ENCODE data around the gene C10orf90.

C10orf90 gene

GRCh38 chr10:126565871-126566270 lies 104.6 kb downstream of the C10orf90 start:
- Histone ChIP-seq H3F3A (ENCODE audit: control insufficient read depth, insufficient read depth) (no peaks in the 10 kb centered on the region), H3K27me3 (ENCODE audit: control insufficient read depth, low read length) (no peaks in the 10 kb centered on the region), H3K9me2 (replicated peaks; ENCODE audit: control insufficient read depth, low read length) (no peaks in the 10 kb centered on the region), H3K36me3 (ENCODE audit: control insufficient read depth, low read length) (no peaks in the 10 kb centered on the region), H3K79me2 (ENCODE audit: control insufficient read depth, low read length) (no peaks in the 10 kb centered on the region), H3K4me1 (ENCODE audit: control insufficient read depth, low read length) (no peaks in the 10 kb centered on the region), H3K9me3 (ENCODE audit: control insufficient read depth, insufficient read depth, low read length) (no peaks in the 10 kb centered on the region), H3K4me3 (ENCODE audit: low read length) (no peak overlapping the region), H4K20me1 (ENCODE audit: control insufficient read depth, insufficient read depth, low read depth, low read length) (no peaks in the 10 kb centered on the region), H3K4me2 (ENCODE audit: low read length) (no peak overlapping the region), H3K27ac (ENCODE audit: low read depth, low read length) (no peak overlapping the region)
- TF ChIP-seq EZH2phosphoT487 (IDR thresholded peaks at IDR 0.05; ENCODE audit: borderline replicate concordance, low read length) = no peak
- TF ChIP-seq, protein P1, sequence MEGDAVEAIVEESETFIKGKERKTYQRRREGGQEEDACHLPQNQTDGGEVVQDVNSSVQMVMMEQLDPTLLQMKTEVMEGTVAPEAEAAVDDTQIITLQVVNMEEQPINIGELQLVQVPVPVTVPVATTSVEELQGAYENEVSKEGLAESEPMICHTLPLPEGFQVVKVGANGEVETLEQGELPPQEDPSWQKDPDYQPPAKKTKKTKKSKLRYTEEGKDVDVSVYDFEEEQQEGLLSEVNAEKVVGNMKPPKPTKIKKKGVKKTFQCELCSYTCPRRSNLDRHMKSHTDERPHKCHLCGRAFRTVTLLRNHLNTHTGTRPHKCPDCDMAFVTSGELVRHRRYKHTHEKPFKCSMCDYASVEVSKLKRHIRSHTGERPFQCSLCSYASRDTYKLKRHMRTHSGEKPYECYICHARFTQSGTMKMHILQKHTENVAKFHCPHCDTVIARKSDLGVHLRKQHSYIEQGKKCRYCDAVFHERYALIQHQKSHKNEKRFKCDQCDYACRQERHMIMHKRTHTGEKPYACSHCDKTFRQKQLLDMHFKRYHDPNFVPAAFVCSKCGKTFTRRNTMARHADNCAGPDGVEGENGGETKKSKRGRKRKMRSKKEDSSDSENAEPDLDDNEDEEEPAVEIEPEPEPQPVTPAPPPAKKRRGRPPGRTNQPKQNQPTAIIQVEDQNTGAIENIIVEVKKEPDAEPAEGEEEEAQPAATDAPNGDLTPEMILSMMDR (IDR thresholded peaks at IDR 0.05; ENCODE audit: low read depth, low read length, poor library complexity, severe bottlenecking) = no peak

- no peaks in the 10 kb centered on the region for H3F3A ChIP-seq (ENCODE audit: control insufficient read depth, insufficient read depth)
- H3K9me2 ChIP-seq (replicated peaks; ENCODE audit: control insufficient read depth, low read length) = no peaks in the 10 kb centered on the region
- no peaks in the 10 kb centered on the region for H3K79me2 ChIP-seq (ENCODE audit: control insufficient read depth, low read length)
- H3K27me3 ChIP-seq (ENCODE audit: control insufficient read depth, low read length) = no peaks in the 10 kb centered on the region
- no peaks in the 10 kb centered on the region for H3K9me3 ChIP-seq (ENCODE audit: control insufficient read depth, insufficient read depth, low read length)
- no peaks in the 10 kb centered on the region for H3K4me1 ChIP-seq (ENCODE audit: control insufficient read depth, low read length)
- H4K20me1 ChIP-seq (ENCODE audit: control insufficient read depth, insufficient read depth, low read depth, low read length) = no peaks in the 10 kb centered on the region
- no peak overlapping the region for H3K27ac ChIP-seq (ENCODE audit: low read depth, low read length)
- H3K4me2 ChIP-seq (ENCODE audit: low read length) = no peak overlapping the region
- no peak overlapping the region for H3K4me3 ChIP-seq (ENCODE audit: low read length)
- TF ChIP-seq, protein P1 (IDR thresholded peaks at IDR 0.05; ENCODE audit: low read depth, low read length, poor library complexity, severe bottlenecking) = no peak
- no peak for TF ChIP-seq EZH2phosphoT487 (IDR thresholded peaks at IDR 0.05; ENCODE audit: borderline replicate concordance, low read length)
- H3K36me3 ChIP-seq (ENCODE audit: control insufficient read depth, low read length) = no peaks in the 10 kb centered on the region
Measured at GRCh38 chr10:126565441-126565840, 105.1 kb downstream of the C10orf90 start.

GRCh38 chr10:126564326-126564888 lies 106.1 kb downstream of the C10orf90 start:
- no peaks in the 10 kb centered on the region for H3K79me2 ChIP-seq (ENCODE audit: control insufficient read depth, low read length)
- H3K36me3 ChIP-seq (ENCODE audit: control insufficient read depth, low read length) = no peaks in the 10 kb centered on the region
- no peaks in the 10 kb centered on the region for H3K27me3 ChIP-seq (ENCODE audit: control insufficient read depth, low read length)
- H3K4me3 ChIP-seq (ENCODE audit: low read length) = no peak overlapping the region
- no peaks in the 10 kb centered on the region for H3K9me3 ChIP-seq (ENCODE audit: control insufficient read depth, insufficient read depth, low read length)
- no peak overlapping the region for H3K4me2 ChIP-seq (ENCODE audit: low read length)
- TF ChIP-seq, protein P1 (IDR thresholded peaks at IDR 0.05; ENCODE audit: low read depth, low read length, poor library complexity, severe bottlenecking) = no peak
- no peak for TF ChIP-seq EZH2phosphoT487 (IDR thresholded peaks at IDR 0.05; ENCODE audit: borderline replicate concordance, low read length)
- no peaks in the 10 kb centered on the region for H3F3A ChIP-seq (ENCODE audit: control insufficient read depth, insufficient read depth)
- no peaks in the 10 kb centered on the region for H4K20me1 ChIP-seq (ENCODE audit: control insufficient read depth, insufficient read depth, low read depth, low read length)
- H3K27ac ChIP-seq (ENCODE audit: low read depth, low read length) = no peak overlapping the region
- H3K4me1 ChIP-seq (ENCODE audit: control insufficient read depth, low read length) = no peaks in the 10 kb centered on the region
- no peaks in the 10 kb centered on the region for H3K9me2 ChIP-seq (replicated peaks; ENCODE audit: control insufficient read depth, low read length)

Measured in DOHH2 (cell line).